ENCODE results near the gene RNU6-1. TPM values are rescaled to one million over a fixed set of nuclear protein-coding genes. Genes with fewer than 3 reads are reported as not detected.

The RNU6-1 gene
- total RNA-seq, 1 donor from 2014 or later: not detected

DNA sequence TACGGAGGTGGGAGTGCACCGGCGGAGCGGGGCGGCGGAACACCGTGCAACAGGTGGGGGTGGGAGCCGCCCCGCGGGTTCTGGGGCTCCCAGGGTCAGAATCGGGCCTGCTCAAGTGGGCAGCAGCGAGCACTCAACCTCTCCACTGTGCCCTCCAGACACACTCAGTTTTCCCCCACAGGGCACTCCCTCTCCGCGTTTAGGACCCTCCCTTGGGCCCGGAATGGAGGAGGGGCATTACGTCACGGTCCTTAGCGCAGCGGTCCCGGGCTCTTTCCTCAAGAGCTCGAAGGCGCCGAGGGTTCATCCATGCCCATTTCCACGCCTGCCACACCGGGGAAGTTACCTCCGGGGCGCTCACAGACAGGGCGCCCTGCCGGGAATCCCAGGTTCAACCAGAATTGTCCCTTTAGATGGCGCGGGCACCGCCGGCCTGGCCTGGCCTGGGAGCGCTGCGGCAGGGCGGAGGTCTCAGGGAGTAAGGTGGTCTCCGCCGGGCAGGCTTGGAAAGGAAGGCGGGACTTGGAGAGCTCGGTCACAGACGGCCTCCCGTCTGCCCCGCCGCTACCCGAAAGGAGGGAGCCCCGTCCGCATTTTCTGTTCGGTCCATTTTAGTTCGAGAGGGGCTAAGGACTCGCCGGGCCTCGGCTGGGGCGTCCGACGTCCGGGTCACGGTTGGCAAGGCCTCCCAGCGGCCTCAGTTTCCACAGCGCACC is 5.1 kb downstream of the RNU6-1 start:
- intact Hi-C loops (cut with micrococcal nuclease): loop anchor here (1.0 to 10.0 kb wide), 4 partner anchors 51 to 1330 kb away; partner anchors contain the start of genes GLCE and SMAD3

DNA sequence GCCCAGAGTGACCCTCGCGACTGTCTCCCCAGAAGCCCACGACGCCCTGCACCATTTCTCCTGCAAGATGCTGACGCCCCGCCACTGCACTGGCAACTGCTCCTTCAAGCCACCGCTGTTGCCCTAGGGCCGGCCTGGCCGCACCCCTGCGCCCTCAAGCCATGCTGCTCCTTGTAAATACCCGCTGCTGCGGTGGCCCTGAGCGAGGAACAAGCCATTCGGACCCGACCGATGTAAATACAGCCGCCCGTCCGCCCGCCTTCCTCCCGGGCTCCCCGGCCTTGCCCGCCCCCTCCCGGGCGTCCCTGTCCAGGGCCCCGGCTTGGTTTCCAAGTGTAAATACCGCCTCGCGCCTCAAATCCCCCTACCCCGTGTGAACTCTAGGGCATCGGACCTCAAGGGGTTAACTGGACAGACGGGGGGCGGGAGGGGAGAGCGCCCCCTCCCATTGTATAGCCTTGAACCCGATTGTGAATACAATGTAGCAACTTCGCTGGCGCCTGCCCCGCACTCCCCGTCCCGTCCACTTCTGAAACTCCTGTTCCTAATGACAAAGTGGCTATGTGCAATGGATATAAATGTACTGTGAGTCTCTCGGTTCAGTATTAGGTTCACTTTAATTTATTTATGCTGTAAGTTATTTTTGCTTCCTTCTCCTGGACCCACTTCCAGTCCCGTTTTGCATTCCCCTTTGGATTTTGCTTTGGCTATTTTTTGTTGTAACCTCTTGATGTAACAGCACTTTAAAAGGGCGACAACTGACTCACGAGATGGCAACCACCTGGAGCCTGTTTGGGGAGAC is 5.9 kb downstream of the RNU6-1 start:
- intact Hi-C loops (cut with micrococcal nuclease): loop anchor here (10.0 kb wide), 2 partner anchors 769 to 1331 kb away; partner anchors contain the start of genes GLCE and SMAD3

DNA sequence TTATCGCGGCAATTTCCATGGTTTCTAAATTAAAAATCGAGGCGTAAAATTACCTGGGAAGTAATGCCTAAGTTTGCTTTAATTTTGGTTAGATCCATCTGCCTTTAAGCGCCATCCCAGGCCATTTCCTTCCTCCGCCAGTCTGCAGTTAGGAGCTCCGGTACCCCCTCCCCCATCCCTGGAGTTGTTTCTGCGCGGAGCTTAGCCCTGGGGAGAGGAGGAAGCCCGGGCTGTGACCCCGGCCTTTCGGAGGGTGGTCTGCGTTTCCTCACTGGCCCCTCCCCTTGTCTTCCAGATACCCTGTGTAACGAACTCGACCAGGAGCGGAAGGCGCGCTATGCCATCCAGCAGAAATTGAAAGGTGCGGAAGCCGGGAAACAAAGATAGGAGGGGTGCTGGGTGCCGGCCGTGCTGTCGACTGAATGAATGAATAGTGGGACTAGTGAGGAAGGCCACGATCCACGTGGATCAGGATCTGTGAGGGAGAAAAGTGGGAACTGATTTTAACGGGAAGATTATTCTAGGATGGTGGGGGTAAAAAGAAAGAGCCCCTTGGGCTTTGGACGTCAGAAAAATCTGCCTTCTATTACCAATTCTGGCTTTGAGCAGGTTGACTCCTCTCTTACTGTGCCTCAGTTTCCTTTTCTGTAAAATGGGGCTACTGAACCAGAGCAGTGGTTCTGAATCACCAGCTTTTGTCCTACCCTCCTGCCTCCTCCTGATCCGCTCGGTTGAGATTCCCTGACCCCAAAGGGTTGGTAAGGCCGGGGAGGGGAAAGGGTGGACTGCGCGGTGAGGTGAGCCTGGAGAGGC is 6.7 kb downstream of the RNU6-1 start:
- intact Hi-C loops (cut with micrococcal nuclease): loop anchor here (10.0 kb wide), 2 partner anchors 768 to 1332 kb away; partner anchors contain the start of genes GLCE and SMAD3

DNA sequence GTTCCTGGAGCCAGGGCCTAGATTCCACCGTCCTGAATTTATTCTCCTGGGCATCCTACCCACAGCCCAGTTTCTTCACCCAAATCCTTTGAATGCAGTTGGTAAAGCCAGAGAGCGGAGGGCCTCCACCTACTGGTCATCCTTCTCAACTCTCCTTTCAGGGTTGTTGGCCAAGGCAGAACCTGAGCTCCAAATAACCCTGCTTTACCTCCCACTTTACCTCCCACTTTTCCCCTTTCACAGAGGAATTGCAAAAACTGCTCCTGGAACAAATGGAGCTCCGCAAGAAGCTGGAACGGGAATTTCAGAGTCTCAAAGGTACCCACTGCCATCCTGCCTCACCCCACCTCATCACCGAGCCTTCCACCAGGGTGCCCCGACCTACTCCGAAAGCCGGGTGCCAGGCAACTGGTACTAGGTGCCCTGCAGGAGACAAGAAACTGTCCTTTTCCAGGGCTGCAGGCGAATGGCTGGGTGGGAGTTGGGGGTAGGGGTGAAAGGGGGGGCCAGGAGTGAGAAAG is 7.8 kb downstream of the RNU6-1 start:
- intact Hi-C loops (cut with micrococcal nuclease): loop anchor here (10.0 kb wide), 2 partner anchors 767 to 1333 kb away; partner anchors contain the start of genes GLCE and SMAD3

- intact Hi-C loops (cut with micrococcal nuclease): loop anchor here (10.0 kb wide), 2 partner anchors 767 to 1333 kb away; partner anchors contain the start of genes GLCE and SMAD3
Measured at GRCh38 chr15:67831363-67831762, 8.5 kb downstream of the RNU6-1 start.

DNA sequence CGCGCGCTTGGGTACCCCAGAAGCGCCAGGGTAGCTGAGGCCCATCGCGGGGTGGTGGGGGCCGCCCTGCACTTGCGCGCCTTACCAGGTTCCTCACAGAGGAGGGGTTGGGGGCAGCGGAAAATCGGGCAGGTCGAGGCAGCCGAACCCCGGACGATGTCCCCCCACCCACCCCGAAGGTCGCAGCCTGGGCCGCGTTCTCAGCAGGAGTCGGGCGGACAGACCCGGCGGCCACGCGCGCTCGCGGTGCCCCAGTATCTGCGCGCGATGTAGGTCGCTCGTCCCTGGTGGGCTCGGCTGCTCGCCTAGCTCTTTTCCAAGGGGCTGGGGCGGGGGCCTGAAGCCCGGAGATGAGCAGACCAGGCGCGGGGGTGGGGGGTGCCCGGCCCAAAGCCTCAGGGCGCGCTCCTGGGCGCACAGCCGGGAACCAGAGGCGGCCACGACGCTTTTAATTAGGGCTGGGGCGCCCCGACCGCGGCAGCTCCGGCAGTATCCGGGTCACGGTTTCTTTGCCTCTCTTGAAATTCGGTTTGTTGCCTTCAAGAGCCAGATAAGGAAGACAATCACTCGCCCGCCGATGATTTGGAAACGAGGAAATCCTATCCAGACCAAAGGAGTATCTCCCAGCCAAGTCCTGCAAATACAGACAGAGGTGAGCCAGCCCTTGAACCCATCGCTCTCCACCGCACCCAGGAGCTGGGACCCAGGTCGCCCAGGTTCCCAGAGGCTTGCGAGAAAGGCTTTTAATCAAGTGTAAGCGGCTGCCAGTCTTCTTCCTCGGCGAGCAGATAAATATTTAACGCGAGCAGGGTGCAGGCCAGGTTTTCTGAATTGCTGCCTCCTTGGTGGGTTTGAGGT is 10.0 kb downstream of the RNU6-1 start:
- intact Hi-C loops (cut with micrococcal nuclease): loop anchor here (10.0 kb wide), 3 partner anchors 175 to 1335 kb away; partner anchors contain the start of genes GLCE and SMAD3

- intact Hi-C loops (cut with micrococcal nuclease): loop anchor here (10.0 kb wide), 1 partner anchor 174 kb away; no protein-coding TSS in a partner anchor
Measured at GRCh38 chr15:67828969-67829646, 10.7 kb downstream of the RNU6-1 start.

DNA sequence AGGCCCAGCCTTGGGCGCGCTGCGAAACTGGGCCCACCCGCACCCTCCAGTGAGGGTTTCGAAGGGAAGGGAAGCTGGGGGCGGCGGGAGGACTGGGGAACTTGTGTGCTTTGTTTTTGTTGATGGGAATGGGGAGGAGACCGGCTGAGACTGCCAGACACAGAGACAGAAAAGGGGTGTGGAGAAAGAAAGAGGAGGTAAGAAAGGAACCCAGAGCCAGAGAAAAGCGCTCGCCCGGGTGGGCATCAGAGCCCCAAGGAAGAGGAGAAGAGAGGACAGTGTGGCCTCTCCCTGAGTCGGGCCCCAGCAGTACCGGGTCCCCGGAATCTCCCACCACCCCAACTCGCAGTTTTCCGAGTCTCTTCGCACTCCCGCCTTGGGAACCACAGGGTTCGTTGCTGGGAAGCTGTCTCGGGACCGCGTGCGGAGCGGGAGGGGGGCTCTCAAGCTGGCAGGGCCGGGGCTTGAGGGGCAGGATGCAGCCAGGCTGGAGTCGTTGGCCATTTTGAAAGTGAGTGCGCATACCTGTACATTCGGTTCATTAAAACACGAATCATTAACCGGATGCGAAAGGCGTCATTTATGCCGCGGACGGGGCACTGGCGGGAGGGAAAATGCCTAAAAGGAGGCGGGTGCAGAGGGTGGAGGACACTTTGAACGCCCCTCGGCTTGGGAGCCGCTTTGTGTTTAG is 11.4 kb downstream of the RNU6-1 start:
- intact Hi-C loops (cut with micrococcal nuclease): loop anchor here (10.0 kb wide), 1 partner anchor 174 kb away; no protein-coding TSS in a partner anchor

GRCh38 chr15:67827562-67828277 is 12.1 kb downstream of the RNU6-1 start:
- intact Hi-C loops (cut with micrococcal nuclease): loop anchor here (10.0 kb wide), 1 partner anchor 173 kb away; no protein-coding TSS in a partner anchor

- intact Hi-C loops (cut with micrococcal nuclease): loop anchor here (10.0 kb wide), 1 partner anchor 172 kb away; no protein-coding TSS in a partner anchor
Measured at GRCh38 chr15:67826717-67827561, 12.9 kb downstream of the RNU6-1 start.

- intact Hi-C loops (cut with micrococcal nuclease): loop anchor here (10.0 kb wide), 1 partner anchor 171 kb away; no protein-coding TSS in a partner anchor
Measured at GRCh38 chr15:67825881-67826716, 13.7 kb downstream of the RNU6-1 start.

- intact Hi-C loops (cut with micrococcal nuclease): loop anchor here (10.0 kb wide), 1 partner anchor 170 kb away; no protein-coding TSS in a partner anchor
Measured at GRCh38 chr15:67824976-67825880, 14.6 kb downstream of the RNU6-1 start, which contains the start of gene SKOR1. Gene SKOR1 (plus strand): TSS chr15:67825509. CDS start chr15:67825603, 94 bp downstream.

DNA sequence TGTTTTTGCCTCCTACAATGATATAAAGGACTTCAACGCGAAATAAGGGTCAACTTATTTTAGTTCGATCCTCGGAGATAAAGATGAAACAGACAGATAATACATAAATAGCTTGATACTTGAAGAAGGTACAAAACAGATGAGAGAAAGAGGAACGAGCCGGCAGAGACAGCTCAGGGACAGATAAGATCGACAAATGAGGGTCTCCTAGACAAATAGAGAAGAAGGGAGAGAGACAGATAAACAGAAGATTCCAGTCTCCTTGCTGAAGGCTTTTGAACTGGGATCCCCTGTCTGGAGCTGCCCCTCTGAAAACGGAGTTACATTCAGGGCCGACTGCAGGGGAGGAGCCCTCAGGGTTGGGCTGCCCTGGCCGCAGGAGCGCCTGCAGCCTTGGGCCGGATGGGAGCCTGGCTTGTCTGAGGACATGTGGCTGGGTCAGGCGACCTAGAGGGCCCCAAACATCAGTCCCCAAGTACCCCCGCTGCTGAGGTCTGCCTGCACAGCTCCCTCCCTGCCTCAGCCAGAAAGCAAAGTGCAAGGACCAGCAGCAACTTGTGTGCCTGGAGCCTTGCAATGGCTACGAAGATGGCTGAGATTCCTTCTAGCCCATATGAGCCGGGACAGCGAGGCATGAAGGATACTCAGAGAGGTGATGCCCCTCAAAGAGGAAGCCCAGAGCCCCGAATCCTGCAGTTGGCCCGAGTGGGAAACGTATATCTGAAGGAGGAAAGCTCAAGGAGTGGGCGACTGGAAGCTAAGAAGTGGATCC is 15.5 kb downstream of the RNU6-1 start:
- intact Hi-C loops (cut with micrococcal nuclease): loop anchor here (10.0 kb wide), 1 partner anchor 170 kb away; no protein-coding TSS in a partner anchor

Measured in T-helper 1 cell treated with Interleukin-12 subunit alpha and Interleukin-12 subunit beta and Interleukin-4 antibody, amounts not matched to agents 30 ng/mL and 1 ng/mL, for 36 hours (primary cell).